SW480 (cell line): ENCODE data around the gene IRF2BP2.

ENCODE experiments used
- DNase-seq: peaks from one replicate; pipeline ENCODE4 v3.0.0-alpha.2; 2016; ENCODE audit warnings: low spot score

Gene IRF2BP2

GRCh38 chr1:234556245-234556943 lies 53.6 kb downstream of the IRF2BP2 start:
- DNase-seq = no peak

- DNase-seq = no peak
Measured at GRCh38 chr1:234555390-234556024, 54.5 kb downstream of the IRF2BP2 start.

GRCh38 chr1:234554698-234555311 lies 55.2 kb downstream of the IRF2BP2 start:
- DNase-seq = no peak
